B cell (primary cell): ENCODE measurements around the gene MCUB. TPM values are rescaled to one million over a fixed set of nuclear protein-coding genes. Genes with fewer than 3 reads are reported as not detected.

Experiments used
- ATAC-seq: fragments of 200-7000 bp; cut with Tn5 transposase; one replicate; pipeline ENCODE4 v1.10.0; 2021; ENCODE audit warnings: low read depth, mild to moderate bottlenecking, moderate number of reproducible peaks, moderate library complexity
- CTCF ChIA-PET: fragments of 350-600 bp; sonication (Branson Sonifier 250); formaldehyde crosslinking; loops from one replicate; lab custom pipeline; 2021; ENCODE audit warnings: antibody characterized with exemption, inconsistent platforms; lab: Charles Lee
- POLR2A ChIA-PET: fragments of 350-600 bp; sonication (Branson Sonifier 250); formaldehyde crosslinking; loops from one replicate; lab custom pipeline; 2021; ENCODE audit warnings: antibody characterized with exemption; lab: Charles Lee
- DNase-seq: peaks from one replicate; pipeline ENCODE4 v3.0.0; 2013
- H2AFZ ChIP-seq: 2 replicates; pipeline ENCODE4 v1.6.1; 2012; ENCODE audit warnings: mild to moderate bottlenecking, low read depth, low read length; ENCODE audit not compliant: insufficient read depth, poor library complexity, severe bottlenecking
- H3K27ac ChIP-seq, 2 donors: 1 replicate in 1 of 2; 2 replicates in 1 of 2; pipeline ENCODE4 v1.5.1; 2012 to 2013; ENCODE audit warnings: low read length in 2 of 2, mild to moderate bottlenecking in 2 of 2, moderate library complexity in 1 of 2
- H3K27me3 ChIP-seq, 4 experiments: fragments of 200-600 bp in 1 of 4; sonication (generic) in 1 of 4; replicated peaks in 1 of 4; 1 replicate in 2 of 4; 2 replicates in 2 of 4; pipeline versions ENCODE4 v1.6.1 to v1.7.0; 2013 to 2016; ENCODE audit warnings: low read length in 3 of 4, mild to moderate bottlenecking in 2 of 4, mixed read lengths in 1 of 4, moderate library complexity in 1 of 4; ENCODE audit not compliant: insufficient read depth in 4 of 4, control insufficient read depth in 3 of 4; ENCODE audit errors: control extremely low read depth in 1 of 4
- H3K36me3 ChIP-seq, 2 experiments: replicated peaks in 1 of 2; 1 replicate in 1 of 2; 2 replicates in 1 of 2; pipeline versions ENCODE4 v1.6.1 to v1.7.1; 2013; ENCODE audit warnings: low read length in 1 of 2; ENCODE audit not compliant: insufficient read depth in 2 of 2, control insufficient read depth in 1 of 2; ENCODE audit errors: control extremely low read depth in 1 of 2, extremely low read depth in 1 of 2
- H3K4me1 ChIP-seq, 2 donors: fragments of 200-600 bp in 1 of 2; sonication (generic) in 1 of 2; 1 replicate in 1 of 2; 2 replicates in 1 of 2; pipeline versions ENCODE4 v1.5.1 to v1.6.1; 2013 to 2017; ENCODE audit warnings: low read length in 2 of 2; ENCODE audit not compliant: control insufficient read depth in 2 of 2, insufficient read depth in 2 of 2
- H3K4me2 ChIP-seq: replicated peaks from 2 replicates; pipeline ENCODE3; 2012; ENCODE audit warnings: mild to moderate bottlenecking, low read depth, low read length; ENCODE audit not compliant: poor library complexity, severe bottlenecking
- H3K4me3 ChIP-seq, 5 experiments: fragments of 200-600 bp in 1 of 5; sonication (generic) in 1 of 5; 1 replicate in 3 of 5; 2 replicates in 2 of 5; pipeline versions ENCODE4 v1.5.1 to v1.7.0; 2011 to 2016; ENCODE audit warnings: low read length in 4 of 5, mild to moderate bottlenecking in 4 of 5, low read depth in 2 of 5, control low read depth in 1 of 5, moderate library complexity in 1 of 5; ENCODE audit not compliant: insufficient read depth in 1 of 5; ENCODE audit errors: control extremely low read depth in 1 of 5, extremely low read depth in 1 of 5
- H3K79me2 ChIP-seq: fragments of 200-600 bp; sonication (generic); one replicate; pipeline ENCODE4 v1.6.0; 2016; ENCODE audit warnings: low read length; ENCODE audit not compliant: control insufficient read depth, insufficient read depth
- H3K9ac ChIP-seq: fragments of 200-600 bp; sonication (generic); 2 replicates; pipeline ENCODE4 v1.6.1; 2017; ENCODE audit warnings: mild to moderate bottlenecking, low read length, moderate library complexity
- H3K9me3 ChIP-seq, 3 donors: one replicate each; pipeline versions ENCODE4 v1.6.1 to v1.7.1; 2013; ENCODE audit warnings: low read length in 2 of 3; ENCODE audit not compliant: control insufficient read depth in 2 of 3, insufficient read depth in 1 of 3; ENCODE audit errors: control extremely low read depth in 1 of 3
- H4K20me1 ChIP-seq: 2 replicates; pipeline ENCODE4 v1.6.0; 2012; ENCODE audit warnings: mild to moderate bottlenecking, low read length; ENCODE audit not compliant: insufficient read depth, control insufficient read depth, poor library complexity, severe bottlenecking
- H3K27ac Mint-ChIP-seq: one replicate; pipeline ENCODE4 v1.8.0; 2021; ENCODE audit warnings: mixed read lengths
- H3K27me3 Mint-ChIP-seq: one replicate; pipeline ENCODE4 v1.8.0; 2021; ENCODE audit warnings: mixed read lengths
- H3K4me1 Mint-ChIP-seq: one replicate; pipeline ENCODE4 v1.8.0; 2021; ENCODE audit warnings: mixed read lengths
- H3K4me3 Mint-ChIP-seq: one replicate; pipeline ENCODE4 v1.8.0; 2021; ENCODE audit warnings: mixed read lengths
- H3K9me3 Mint-ChIP-seq: one replicate; pipeline ENCODE4 v1.8.0; 2022; ENCODE audit warnings: mixed read lengths; ENCODE audit not compliant: insufficient read depth
- CTCF ChIP-seq: fragments of 200-600 bp; IDR thresholded peaks from one replicate; pipeline ENCODE4 v1.8.0; 2022; ENCODE audit warnings: antibody characterized with exemption, mild to moderate bottlenecking
- EZH2 ChIP-seq: IDR thresholded peaks from 2 replicates; pipeline ENCODE4 v1.6.1; 2012; ENCODE audit warnings: borderline replicate concordance, low read depth, mild to moderate bottlenecking, moderate library complexity, low read length; ENCODE audit not compliant: insufficient read depth, poor library complexity, severe bottlenecking
- WGBS: methylation state at CpG from one replicate; pipeline ENCODE4 v1.1.5; 2013; ENCODE audit warnings: missing lambda C conversion rate; ENCODE audit not compliant: insufficient coverage; 5-methylcytosine and 5-hydroxymethylcytosine counted together
- intact Hi-C: fragments of 100-400 bp; cut with micrococcal nuclease; formaldehyde crosslinking; loops from one replicate; pipeline ENCODE4 v1.10.0; 2022
- polyA plus RNA-seq: library from polyadenylated mRNA; depleted of rRNA; stranded (reverse); fragments of >200 nt; gene quantifications from 2 replicates; pipeline ENCODE4 v1.2.3, GENCODE V29; 2012
- total RNA-seq, 2 donors: library from RNA; stranded (reverse); fragments of 120-200 nt in 1 of 2; gene quantifications; 1 replicate in 1 of 2; 2 replicates in 1 of 2; pipeline versions ENCODE4 v1.2.3 to v1.2.4, GENCODE V29; 2013 to 2022

Gene MCUB
- total and polyA plus RNA-seq, 2 donors (not counting 1 experiment from before 2014, with no cell fraction given) = 59.3 to 114 TPM

GRCh38 chr4:109701566-109702410 lies 141.7 kb downstream of the MCUB start:
- peaks cover 22% of the 10 kb centered on the region for H3K4me1 Mint-ChIP-seq
- peak overlapping the region; percentile 69 to 86 (median 78) for H3K4me3 ChIP-seq
- TF ChIP-seq CTCF = no peak
- no peak for TF ChIP-seq EZH2
- H3K27ac ChIP-seq = no peak overlapping the region
- peak overlapping the region; percentile 97 for H2AFZ ChIP-seq
- DNase-seq = peak; percentile 28
- peaks cover 3% of the 10 kb centered on the region for H3K79me2 ChIP-seq
- POLR2A ChIA-PET = interaction anchor here (0.7 to 0.9 kb wide), 2 partner anchors 142 to 168 kb away, joined by 3 read pairs; no protein-coding TSS in a partner anchor
- intact Hi-C loops = loop anchor here (2.0 to 10.0 kb wide), 3 partner anchors 113 to 493 kb away; partner anchors contain the start of genes ELOVL6, GAR1 and MCUB
- no peaks in the 10 kb centered on the region for H3K27me3 Mint-ChIP-seq
- H3K9ac ChIP-seq = peak overlapping the region; percentile 85
- WGBS = 37% methylated on average over 12 of the region's 21 CpGs
- H3K27ac Mint-ChIP-seq = peak overlapping the region; percentile 16
- no peaks in the 10 kb centered on the region for H3K9me3 ChIP-seq
- H3K9me3 Mint-ChIP-seq = no peaks in the 10 kb centered on the region
- CTCF ChIA-PET = interaction anchor here (1.1 to 2.0 kb wide), 4 partner anchors 16 to 279 kb away, joined by 4 to 7 read pairs (median 6); partner anchors contain the start of genes MCUB and SEC24B
- peaks cover 14 to 18% of the 10 kb centered on the region in 2 donors for H3K4me1 ChIP-seq
- H4K20me1 ChIP-seq = no peaks in the 10 kb centered on the region
- no peaks in the 10 kb centered on the region for H3K36me3 ChIP-seq
- peak overlapping the region; percentile 97 for H3K4me3 Mint-ChIP-seq
- peak overlapping the region; percentile 92 for H3K4me2 ChIP-seq
- ATAC-seq = no peak
- no peaks in the 10 kb centered on the region for H3K27me3 ChIP-seq
